Retinal pigment epithelial cell (primary cell): ENCODE measurements around the gene ARHGAP12.

Experiments
- DNase-seq: peaks from one replicate; pipeline ENCODE4 v3.0.0-alpha.2; 2010; ENCODE audit warnings: low read depth
- H3K4me3 ChIP-seq: 2 replicates; pipeline ENCODE4 v1.5.1; 2011; ENCODE audit warnings: mild to moderate bottlenecking, low read length, control low read depth, moderate library complexity
- CTCF ChIP-seq: conservative IDR thresholded peaks from 2 replicates; pipeline ENCODE4 v1.5.1; 2011; ENCODE audit warnings: low read depth, low read length, control low read depth, inconsistent platforms

Gene ARHGAP12

GRCh38 chr10:31947144-31947926, 18.7 kb upstream of the ARHGAP12 start:
- peak; percentile 62 for TF ChIP-seq CTCF
- DNase-seq = no peak
- no peak overlapping the region for H3K4me3 ChIP-seq

DNA sequence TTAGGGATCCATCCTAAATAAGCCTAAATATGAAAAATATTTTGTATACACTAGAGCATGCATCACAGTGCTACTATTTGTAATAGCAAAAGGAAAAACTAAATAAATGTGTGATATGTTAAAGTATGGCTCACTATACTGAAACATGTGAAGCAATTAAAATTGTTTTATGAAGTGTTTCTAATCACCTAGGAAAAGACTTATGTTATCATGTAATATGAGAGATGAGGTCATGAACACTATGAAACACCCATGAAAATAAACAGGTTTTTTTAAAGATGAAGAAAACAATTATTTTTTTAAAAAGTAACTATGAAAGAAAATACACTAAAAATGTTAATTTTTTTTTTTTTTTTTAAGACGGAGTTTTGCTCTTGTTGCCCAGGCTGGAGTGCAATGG, 16.8 kb upstream of the ARHGAP12 start:
- no peak for TF ChIP-seq CTCF
- no peak for DNase-seq
- no peak overlapping the region for H3K4me3 ChIP-seq

DNA sequence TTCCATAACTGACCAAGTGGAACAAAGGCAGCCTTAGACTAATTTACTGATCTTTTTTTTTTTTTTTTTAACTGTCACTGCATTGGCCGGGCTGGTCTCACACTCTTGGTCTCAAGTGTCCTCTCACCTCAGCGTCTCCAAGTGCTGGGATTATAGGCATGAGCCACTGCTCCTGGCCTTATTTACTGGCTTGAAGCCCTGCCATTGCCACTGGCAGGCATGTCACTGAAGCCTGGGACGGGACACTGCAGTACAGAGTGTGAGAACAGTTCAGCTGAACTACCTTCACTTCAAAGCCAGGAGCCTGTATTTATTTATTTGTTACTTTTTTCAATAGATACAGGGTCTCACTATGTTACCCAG, 15.4 kb upstream of the ARHGAP12 start:
- DNase-seq = no peak
- H3K4me3 ChIP-seq = no peak overlapping the region
- TF ChIP-seq CTCF = no peak

DNA sequence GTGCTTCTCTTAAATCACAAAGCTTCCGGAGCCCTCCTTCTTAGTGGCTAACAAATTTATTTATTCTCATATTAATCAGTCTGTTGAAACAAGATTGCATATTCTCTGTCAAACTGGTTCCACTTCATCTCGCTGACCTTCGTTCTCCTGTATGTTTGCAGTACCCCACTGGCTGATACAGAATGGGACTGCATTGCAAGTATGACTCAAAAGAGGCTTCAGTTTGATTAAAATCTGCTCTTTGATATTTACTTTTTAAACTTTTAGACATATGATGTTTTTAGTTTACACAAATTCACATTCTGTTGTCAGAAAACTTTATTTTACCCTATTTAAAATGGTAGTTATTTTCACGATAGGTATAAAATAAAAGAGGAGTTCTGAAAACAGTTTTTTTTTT, 14.3 kb upstream of the ARHGAP12 start:
- no peak for DNase-seq
- H3K4me3 ChIP-seq = no peak overlapping the region
- no peak for TF ChIP-seq CTCF

DNA sequence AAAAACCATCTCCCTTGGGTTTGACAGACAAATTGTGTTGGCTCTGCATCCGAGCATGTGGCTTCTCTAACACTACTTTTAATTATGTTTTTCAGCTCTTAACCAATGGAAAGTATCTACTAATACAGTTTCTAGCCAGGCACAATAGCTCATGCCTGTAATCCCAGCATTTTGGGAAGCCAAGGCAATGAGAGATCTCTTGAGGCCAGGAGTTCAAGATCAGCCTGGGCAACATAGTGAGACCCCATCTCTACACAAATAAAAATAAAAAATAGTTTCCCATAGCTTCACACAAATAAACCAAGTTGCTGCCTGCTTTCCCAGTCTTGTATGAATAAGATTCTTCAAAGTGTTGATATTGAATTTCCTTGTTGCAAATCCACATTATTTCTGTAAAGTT, 13.8 kb upstream of the ARHGAP12 start:
- DNase-seq = no peak
- TF ChIP-seq CTCF = no peak
- H3K4me3 ChIP-seq = no peak overlapping the region

DNA sequence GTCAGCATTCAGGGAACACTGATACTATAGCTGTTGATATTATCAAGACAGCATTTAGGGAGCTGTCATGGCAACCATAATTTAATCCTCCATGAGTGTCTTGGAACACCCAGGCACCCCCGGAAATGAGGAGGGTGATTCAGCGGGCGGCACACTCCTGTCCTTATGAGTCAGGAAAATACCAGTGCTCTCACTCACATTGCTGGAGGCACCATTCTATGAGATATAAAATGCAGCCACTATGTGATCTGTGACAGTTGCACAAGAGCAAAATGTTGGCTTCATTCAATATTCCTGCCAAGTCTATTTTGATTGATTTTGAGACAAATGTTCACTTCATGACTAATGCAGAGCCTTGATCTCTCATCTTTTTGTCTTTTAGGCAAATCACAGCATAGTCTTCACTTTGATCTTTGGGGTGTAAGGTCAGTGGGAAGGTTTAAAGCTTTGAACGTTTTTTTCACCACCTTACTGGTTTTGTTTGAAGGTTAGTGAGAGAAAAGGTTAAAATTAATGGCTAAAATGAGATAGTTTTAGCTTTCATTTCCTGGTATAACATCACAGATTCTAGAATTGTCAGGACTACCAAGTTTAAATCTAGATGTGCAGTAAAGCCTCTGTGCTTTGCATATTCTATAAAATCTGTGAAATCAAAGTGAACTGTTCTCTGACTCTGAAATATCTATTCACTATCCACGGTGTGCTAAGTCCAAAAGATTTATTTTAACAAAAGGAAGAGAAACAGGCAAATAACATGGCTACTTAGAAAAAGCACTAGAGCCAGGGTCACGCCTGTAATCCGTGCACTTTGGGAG, 12.4 kb upstream of the ARHGAP12 start:
- no peak for TF ChIP-seq CTCF

More for the DNA sequence above, 12.4 kb upstream of the ARHGAP12 start:
- no peak overlapping the region for H3K4me3 ChIP-seq
- peak; percentile 94 for DNase-seq
